DMS 273 (cell line): ENCODE measurements around the gene AQP6.

Experiments
- DNase-seq: peaks from one replicate; lab custom pipeline; 2025; ENCODE audit not compliant: unreplicated experiment; lab: John Stamatoyannopoulos, UW

Gene AQP6

GRCh38 chr12:49942921-49943624 is 29.7 kb upstream of the AQP6 start:
- DNase-seq, result no peak

DNA sequence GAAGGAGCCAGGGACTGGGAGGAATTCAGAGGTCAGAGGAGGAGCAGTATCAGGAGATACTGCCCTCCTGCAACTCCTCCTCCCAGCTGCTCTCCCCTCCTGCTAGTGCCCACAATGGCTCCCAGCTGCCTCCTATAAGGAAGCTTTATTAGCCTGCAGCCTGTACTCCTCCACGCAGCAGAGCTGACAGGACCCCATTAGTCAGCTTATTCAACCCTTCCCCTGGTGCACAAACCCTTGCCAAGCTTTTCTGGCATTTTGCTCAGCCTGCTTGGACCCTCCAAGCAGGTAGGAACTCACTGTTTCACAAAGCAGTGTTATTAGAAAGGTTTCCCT is 29.2 kb upstream of the AQP6 start:
- no peak for DNase-seq

GRCh38 chr12:49944046-49944445 is 28.7 kb upstream of the AQP6 start:
- no peak for DNase-seq

GRCh38 chr12:49944718-49945117 is 28.0 kb upstream of the AQP6 start:
- no peak for DNase-seq

DNA sequence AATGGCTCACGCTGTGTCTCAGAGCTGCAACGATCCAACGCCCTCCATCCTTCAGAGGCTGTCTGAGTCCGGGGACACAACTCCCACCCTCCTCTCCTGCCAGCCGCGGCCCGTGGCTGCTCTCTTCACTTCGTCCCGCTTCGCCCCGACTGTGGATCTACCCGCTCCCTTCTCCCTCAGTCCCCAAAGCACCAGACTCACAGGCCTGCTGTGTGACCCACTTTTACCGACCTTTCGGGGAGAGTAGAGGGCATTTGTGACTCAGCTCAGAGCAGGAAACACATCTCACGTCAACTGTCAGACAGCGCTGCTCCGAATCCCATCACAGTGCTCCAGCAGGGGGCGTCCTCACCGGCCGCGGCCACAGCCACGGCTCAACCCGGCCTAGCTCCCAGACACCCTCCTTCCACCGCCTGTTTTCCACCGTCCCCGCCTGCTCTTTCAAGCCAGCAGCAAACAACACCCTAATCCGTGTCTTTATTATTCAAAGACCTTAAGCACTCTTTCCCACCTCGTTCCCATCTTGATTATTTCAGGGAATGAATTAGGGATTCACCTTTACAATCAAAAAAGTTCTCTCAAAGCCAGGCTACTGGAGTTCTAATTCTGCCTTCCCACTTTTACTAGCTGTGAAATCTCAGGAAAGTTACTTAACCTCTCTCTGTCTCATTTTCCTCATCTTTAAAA is 27.2 kb upstream of the AQP6 start:
- DNase-seq, result peak; percentile 74

DNA sequence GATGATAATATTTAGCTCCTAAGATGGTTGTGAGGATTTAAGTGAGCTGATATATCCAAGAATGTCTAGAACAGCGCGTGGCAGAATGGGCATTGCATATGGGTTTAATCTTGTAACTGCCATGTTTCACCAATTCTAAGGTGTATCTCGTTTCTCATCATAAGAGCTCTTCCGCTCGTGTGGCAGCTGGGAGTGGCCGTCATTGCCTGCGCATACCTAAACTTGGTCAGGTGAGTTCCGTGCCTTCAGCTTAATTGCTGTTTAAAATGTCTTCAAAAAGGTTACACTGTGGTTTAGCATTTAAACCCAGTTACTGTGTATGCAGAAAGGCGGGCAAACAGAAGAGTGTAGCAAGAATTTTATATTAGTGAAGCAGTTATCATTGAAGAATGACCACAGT is 26.7 kb upstream of the AQP6 start:
- no peak for DNase-seq

GRCh38 chr12:49946497-49946896 is 26.2 kb upstream of the AQP6 start:
- DNase-seq, result no peak

- no peak for DNase-seq
These were observed 25.0 kb upstream of the AQP6 start for GRCh38 chr12:49947593-49948226.

DNA sequence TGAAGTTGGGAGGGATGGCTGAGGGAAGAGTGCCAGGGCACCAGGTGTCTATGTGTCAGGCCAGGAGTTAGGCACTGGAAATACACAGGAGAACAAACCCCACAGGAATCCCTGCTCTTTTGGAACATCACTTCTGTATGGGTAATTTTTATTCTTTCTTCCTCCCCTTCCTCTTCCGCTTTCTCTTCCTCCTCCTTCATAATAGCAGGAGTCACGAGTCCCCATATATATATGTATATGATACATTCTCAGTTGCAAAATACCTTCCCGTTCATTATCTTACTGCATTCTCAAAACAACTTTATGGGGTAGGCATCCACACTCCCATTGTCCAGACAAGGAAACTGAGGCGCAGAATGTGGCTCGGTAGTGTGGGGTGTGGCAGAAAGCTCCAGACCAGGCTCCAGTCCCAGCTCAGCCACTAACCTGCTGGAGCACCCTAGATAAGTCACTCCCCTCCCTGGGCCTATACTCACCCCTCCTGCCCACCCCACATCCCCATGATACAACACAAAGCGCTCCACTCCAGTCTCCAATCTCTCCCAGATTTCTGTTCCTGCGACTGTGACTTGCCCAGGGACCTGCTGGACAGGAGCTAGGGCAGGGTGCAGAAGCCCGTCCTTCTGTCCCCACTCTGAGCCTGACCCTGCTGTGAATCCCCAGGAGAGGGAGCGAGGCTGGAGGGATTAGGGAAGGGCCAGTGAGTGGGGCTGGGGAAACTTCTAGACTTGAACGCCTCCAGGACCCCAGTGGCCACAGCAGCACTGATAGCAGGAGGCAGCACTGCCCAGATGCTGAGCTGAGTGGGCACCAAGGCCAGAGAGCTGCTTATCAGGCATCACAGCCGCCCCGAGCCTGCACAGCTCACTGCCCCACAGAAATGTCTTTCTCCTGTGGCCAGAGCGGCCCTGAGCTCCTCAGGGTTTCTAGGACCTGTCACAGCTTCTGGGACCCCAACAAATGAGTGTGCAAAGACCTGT is 23.6 kb upstream of the AQP6 start:
- no peak for DNase-seq

GRCh38 chr12:49949866-49950265 is 22.9 kb upstream of the AQP6 start:
- no peak for DNase-seq

- no peak for DNase-seq
These were observed 22.2 kb upstream of the AQP6 start, which contains the start of gene AQP2 for GRCh38 chr12:49950273-49951251. AQP2 (plus strand) TSS chr12:49950737; CDS start chr12:49950831, 94 bp downstream.

DNA sequence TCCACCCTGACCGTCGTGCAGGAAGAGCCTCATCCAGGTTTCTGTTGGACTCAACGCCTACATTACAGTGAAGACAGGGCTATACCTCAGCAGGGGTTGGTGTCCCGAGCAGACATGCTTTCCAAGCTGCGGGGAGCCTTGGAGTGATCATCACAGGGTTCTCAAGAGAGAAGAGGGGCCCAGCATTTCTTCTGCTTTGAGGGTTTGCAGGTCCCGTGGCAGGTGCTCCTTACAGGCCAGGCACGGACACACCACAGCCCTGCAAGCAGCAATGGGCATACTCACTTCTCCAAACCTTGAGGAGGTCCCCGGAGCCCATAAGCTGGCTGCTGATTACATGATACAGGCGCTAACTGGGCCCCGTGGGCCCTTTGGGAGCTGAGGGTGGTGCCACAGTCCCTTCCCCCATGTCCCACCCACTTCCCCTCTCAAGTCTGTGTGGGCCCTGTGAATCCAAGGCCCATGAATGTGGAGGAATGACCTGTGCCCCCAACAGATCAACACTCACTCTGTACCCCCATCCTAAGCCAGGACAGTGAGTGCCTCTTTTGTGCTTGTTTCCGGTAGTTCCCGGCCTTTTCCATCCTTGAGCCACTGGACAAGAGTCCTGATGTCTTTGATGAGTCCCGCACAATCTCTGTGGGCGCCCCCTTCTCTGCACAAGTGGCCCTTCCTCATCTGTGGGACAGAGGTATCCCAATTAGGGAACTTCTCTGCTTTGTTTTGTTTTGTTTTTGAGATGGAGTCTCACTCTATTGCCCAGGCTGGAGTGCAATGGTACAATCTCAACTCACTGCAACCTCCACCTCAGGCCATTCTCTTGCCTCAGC is 21.1 kb upstream of the AQP6 start:
- no peak for DNase-seq

- DNase-seq, result no peak
These were observed 20.2 kb upstream of the AQP6 start for GRCh38 chr12:49952391-49953055.

DNA sequence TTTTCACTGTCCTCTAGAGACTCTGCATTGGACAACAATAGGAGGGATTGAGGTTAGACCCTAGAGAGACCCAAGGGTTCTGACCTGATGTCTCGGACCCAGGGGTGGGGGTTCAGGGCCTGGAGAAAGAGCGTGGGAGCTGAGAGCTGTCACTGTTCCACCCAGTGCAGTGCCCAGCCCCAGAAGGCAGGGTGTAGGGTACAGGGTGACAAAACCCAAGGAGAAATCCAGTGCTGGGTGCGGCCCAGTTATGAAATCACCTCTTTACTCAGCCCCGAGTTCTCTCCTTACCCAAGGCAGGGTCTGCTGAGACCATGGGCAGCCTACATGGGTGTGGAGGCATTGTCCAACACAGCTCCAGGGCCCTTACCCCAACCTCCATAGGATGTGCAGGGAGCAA is 19.6 kb upstream of the AQP6 start:
- no peak for DNase-seq

DNA sequence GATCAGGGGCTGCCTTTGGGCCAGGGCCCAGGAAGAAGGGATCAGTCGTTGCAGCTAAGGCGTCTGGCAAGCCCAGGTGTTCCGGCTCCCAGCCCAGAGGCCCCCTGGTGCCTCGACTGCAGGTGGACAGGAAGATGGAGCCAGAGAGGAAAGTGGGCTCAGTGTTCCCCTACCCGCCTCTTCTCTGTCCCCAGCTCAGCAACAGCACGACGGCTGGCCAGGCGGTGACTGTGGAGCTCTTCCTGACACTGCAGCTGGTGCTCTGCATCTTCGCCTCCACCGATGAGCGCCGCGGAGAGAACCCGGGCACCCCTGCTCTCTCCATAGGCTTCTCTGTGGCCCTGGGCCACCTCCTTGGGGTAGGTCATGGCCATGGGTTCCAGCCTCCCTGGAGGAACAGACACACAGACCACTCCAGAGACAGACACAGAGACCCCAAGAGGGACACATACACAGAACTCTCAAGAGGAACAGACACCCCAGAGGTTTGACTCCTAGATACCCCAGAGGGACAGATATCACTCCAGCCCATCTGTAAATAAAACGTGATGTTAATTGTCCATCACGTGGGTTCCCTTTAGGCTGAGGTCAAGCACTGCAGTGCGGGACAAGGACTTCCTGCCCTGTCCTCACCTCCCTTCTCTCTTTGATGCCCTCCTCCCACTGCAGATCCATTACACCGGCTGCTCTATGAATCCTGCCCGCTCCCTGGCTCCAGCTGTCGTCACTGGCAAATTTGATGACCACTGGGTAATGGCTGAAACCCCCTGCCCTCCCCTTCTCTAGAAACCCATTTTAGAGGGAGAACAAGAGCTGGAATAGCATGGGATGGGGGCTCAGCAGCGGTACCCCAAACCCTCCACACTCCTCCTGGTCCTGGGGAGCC is 18.5 kb upstream of the AQP6 start:
- no peak for DNase-seq

- DNase-seq, result no peak
These were observed 17.6 kb upstream of the AQP6 start for GRCh38 chr12:49954863-49955830.
